WERI-Rb-1 (cell line): ENCODE measurements around the gene SMIM43.

Experiments
- DNase-seq: peaks from one replicate; pipeline ENCODE4 v3.0.0-alpha.2; 2020
- H3K27ac ChIP-seq: fragments of 250-450 bp; sonication (Bioruptor Pico); 2 replicates; pipeline ENCODE4 v1.5.1; 2020; ENCODE audit warnings: mild to moderate bottlenecking, moderate library complexity
- H3K27me3 ChIP-seq: fragments of 250-450 bp; sonication (Bioruptor Pico); 2 replicates; pipeline ENCODE4 v1.5.1; 2021; ENCODE audit warnings: mild to moderate bottlenecking, low read depth, moderate library complexity; ENCODE audit not compliant: insufficient read depth, severe bottlenecking
- H3K36me3 ChIP-seq: fragments of 250-450 bp; sonication (Bioruptor Pico); 2 replicates; pipeline ENCODE4 v1.5.1; 2020; ENCODE audit warnings: mild to moderate bottlenecking, moderate library complexity
- H3K4me3 ChIP-seq: 2 replicates; pipeline ENCODE4 v1.5.1; 2011; ENCODE audit warnings: low read depth, mild to moderate bottlenecking, control low read depth, low read length
- H3K9me3 ChIP-seq: fragments of 250-450 bp; sonication (Bioruptor Pico); 2 replicates; pipeline ENCODE4 v1.5.1; 2021; ENCODE audit warnings: mild to moderate bottlenecking, moderate library complexity; ENCODE audit not compliant: severe bottlenecking
- TF ChIP-seq, protein P1 (sequence below): IDR thresholded peaks from 2 replicates; pipeline ENCODE4 v1.5.1; 2011; ENCODE audit warnings: low read depth, mild to moderate bottlenecking, control low read depth, inconsistent platforms, low read length

SMIM43 gene

DNA sequence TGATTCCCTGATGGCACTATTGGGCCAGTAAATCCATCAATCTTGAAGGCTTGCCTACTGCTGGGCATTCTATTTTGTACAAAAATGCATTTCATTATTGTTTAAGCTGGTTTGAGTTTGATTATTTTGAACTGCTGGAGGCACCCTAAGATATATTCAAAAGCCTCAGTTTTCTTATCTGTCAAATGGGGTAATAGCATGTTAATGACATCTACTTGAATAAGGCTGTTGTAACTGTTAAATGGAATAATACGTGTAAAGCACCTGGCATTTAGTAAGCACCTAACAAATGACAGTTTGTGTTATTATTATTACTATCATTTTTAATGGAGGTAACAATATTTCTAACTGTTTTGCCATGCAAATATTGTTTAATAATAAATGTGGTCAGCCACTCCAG is 6.9 kb upstream of the SMIM43 start:
- no peak overlapping the region for H3K4me3 ChIP-seq
- no peak for DNase-seq
- H3K27ac ChIP-seq, result no peak overlapping the region
- H3K27me3 ChIP-seq, result no peaks in the 10 kb centered on the region
- no peaks in the 10 kb centered on the region for H3K9me3 ChIP-seq
- TF ChIP-seq, protein P1, sequence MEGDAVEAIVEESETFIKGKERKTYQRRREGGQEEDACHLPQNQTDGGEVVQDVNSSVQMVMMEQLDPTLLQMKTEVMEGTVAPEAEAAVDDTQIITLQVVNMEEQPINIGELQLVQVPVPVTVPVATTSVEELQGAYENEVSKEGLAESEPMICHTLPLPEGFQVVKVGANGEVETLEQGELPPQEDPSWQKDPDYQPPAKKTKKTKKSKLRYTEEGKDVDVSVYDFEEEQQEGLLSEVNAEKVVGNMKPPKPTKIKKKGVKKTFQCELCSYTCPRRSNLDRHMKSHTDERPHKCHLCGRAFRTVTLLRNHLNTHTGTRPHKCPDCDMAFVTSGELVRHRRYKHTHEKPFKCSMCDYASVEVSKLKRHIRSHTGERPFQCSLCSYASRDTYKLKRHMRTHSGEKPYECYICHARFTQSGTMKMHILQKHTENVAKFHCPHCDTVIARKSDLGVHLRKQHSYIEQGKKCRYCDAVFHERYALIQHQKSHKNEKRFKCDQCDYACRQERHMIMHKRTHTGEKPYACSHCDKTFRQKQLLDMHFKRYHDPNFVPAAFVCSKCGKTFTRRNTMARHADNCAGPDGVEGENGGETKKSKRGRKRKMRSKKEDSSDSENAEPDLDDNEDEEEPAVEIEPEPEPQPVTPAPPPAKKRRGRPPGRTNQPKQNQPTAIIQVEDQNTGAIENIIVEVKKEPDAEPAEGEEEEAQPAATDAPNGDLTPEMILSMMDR, result no peak
- no peaks in the 10 kb centered on the region for H3K36me3 ChIP-seq

DNA sequence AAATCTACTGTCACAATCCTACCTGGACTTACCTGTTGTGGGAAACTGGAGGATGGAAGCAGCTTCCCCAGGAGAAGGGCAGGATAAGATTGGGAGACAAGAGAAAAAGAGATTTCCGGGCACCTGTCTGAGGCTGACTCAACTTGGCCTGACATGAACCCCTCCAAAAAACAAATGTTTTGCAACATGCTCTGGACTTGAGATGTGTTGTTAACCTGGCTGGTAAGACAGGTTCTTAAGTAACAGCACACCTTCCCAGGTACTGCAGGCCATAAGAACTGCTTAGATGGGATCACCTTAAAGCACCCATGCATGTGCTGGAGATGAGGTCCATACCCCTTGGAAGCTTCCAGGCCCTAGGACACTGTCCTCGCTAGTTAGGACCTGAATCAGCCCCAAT is 4.4 kb upstream of the SMIM43 start:
- TF ChIP-seq, protein P1, result no peak
- peaks cover 13% of the 10 kb centered on the region for H3K27me3 ChIP-seq
- H3K9me3 ChIP-seq, result no peaks in the 10 kb centered on the region
- DNase-seq, result no peak
- H3K27ac ChIP-seq, result no peak overlapping the region
- no peaks in the 10 kb centered on the region for H3K36me3 ChIP-seq
- no peak overlapping the region for H3K4me3 ChIP-seq

DNA sequence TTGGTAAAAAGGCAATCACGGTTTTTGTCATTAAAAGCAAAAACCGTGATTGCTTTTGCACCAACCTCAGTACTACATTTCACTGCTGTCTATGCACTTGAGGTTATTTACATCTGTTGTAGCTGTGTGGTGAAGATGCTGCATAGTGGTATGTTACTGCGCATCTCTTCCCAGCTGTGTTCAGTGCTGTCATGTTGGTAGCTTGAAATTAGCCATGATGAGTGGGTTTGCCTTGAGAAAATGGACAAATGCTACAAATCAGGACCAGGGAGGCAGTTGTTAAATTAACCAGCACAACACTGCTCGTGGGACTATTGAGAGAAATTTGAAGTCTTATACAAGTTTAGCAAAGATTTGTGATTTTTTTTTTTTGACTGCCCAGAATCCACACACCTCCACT is 2.2 kb upstream of the SMIM43 start:
- Histone ChIP-seq H3K27me3 (peaks cover 21% of the 10 kb centered on the region), H3K4me3 (no peak overlapping the region), H3K27ac (no peak overlapping the region), H3K36me3 (no peaks in the 10 kb centered on the region), H3K9me3 (no peaks in the 10 kb centered on the region)
- no peak for DNase-seq
- TF ChIP-seq, protein P1, result no peak

DNA sequence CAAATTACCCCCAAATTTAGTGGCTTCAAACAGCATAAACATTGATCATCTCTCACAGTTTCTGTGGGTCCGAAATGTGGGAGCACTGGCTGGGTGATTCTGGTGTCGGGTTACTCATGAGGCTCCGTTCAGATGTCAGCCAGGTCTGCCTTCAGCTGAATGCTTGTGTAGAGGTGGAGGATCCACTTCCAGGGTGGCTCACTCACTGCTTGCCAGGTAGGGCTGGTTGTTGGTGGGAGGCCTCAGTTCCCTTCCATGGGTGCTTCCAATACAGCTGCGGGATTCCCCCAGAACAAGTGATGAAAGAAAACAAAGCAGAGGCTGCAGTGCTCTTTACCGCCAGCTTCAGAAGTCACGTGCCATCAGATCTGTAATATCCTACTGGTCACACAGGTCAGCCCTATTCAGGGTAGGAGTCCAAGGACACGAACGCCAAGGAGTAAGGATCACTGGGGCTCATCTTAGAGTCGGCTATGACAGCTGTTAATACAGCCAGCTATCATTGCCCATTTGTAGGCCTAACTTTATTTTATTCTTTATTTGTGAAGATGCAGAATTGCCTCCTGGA is 1.1 kb upstream of the SMIM43 start:
- Histone ChIP-seq H3K9me3 (no peaks in the 10 kb centered on the region), H3K27me3 (peaks cover 21% of the 10 kb centered on the region), H3K4me3 (no peak overlapping the region), H3K36me3 (no peaks in the 10 kb centered on the region), H3K27ac (no peak overlapping the region)
- TF ChIP-seq, protein P1, result no peak
- no peak for DNase-seq

DNA sequence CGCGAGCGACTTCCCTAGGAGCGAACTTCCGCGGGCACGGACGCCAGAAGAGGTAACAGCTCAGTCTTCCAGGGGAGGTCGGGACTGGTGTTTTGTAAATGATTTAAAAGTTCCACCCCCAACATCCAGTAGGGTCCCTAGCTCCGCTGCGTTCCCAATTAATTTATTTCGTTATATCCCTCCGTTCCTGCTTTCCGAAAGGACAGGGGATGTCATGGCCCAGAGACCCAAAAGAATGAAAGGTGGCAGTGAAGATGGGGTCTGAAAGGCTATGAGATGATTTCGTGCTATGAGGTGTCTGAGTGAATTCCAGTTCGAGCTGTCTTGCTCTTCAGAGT is 373 bp upstream of the SMIM43 start:
- Histone ChIP-seq H3K36me3 (no peaks in the 10 kb centered on the region), H3K27ac (no peak overlapping the region), H3K4me3 (peak overlapping the region; percentile 59), H3K9me3 (no peaks in the 10 kb centered on the region), H3K27me3 (peaks cover 21% of the 10 kb centered on the region)
- no peak for DNase-seq
- TF ChIP-seq, protein P1, result no peak

DNA sequence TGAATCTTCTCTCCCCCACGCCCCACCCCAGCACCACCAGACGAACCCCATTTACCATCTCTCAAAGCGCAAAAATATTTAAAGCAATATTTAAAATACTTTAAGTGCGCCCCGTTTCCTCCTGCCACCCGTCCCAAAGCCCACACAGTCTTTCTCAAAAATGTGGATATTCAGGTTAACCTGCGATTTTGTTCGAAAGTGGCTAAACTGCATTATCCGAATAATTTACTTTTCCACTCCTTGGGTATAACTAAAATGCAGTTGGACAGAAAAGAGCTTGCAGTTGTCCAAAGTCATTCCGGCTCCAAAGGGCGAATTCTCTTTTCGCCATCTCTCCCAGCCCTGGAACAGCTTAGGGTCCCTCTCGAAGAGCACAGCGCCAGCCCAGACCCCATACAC is 662 bp downstream of the SMIM43 start:
- H3K4me3 ChIP-seq, result peak overlapping the region; percentile 59
- peaks cover 21% of the 10 kb centered on the region for H3K27me3 ChIP-seq
- no peaks in the 10 kb centered on the region for H3K36me3 ChIP-seq
- no peak overlapping the region for H3K27ac ChIP-seq
- TF ChIP-seq, protein P1, result no peak
- H3K9me3 ChIP-seq, result no peaks in the 10 kb centered on the region
- no peak for DNase-seq
